RWPE1 (cell line): ENCODE measurements around the gene GAL3ST1.
"Not testable (repeated sequence)": the region's sequence is repeated elsewhere in the genome, so short reads cannot be mapped to it uniquely, and the experiment has no call there.

Source experiments
- CTCF ChIA-PET: fragments of 350-600 bp; sonication (Branson Sonifier 250); formaldehyde crosslinking; extraction: SDS; loops from one replicate; lab custom pipeline; 2021; lab: Yijun Ruan, JAX
- POLR2A ChIA-PET: fragments of 400-600 bp; formaldehyde crosslinking; extraction: SDS; loops from one replicate; lab custom pipeline; 2020; ENCODE audit warnings: antibody characterized with exemption; ENCODE audit not compliant: low non-redundant PET; lab: Yijun Ruan, JAX
- DNase-seq: peaks from one replicate; pipeline ENCODE4 v3.0.0; 2012; ENCODE audit warnings: low spot score
- H3K27ac ChIP-seq: fragments of 450-650 bp; 2 replicates; pipeline ENCODE4 v1.5.1; 2017
- TF ChIP-seq, protein P1 (sequence below): fragments of 450-650 bp; conservative IDR thresholded peaks from 2 replicates; pipeline ENCODE4 v1.5.1; 2017; ENCODE audit warnings: low read depth, mild to moderate bottlenecking

The GAL3ST1 gene, protein sequence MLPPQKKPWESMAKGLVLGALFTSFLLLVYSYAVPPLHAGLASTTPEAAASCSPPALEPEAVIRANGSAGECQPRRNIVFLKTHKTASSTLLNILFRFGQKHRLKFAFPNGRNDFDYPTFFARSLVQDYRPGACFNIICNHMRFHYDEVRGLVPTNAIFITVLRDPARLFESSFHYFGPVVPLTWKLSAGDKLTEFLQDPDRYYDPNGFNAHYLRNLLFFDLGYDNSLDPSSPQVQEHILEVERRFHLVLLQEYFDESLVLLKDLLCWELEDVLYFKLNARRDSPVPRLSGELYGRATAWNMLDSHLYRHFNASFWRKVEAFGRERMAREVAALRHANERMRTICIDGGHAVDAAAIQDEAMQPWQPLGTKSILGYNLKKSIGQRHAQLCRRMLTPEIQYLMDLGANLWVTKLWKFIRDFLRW

DNA sequence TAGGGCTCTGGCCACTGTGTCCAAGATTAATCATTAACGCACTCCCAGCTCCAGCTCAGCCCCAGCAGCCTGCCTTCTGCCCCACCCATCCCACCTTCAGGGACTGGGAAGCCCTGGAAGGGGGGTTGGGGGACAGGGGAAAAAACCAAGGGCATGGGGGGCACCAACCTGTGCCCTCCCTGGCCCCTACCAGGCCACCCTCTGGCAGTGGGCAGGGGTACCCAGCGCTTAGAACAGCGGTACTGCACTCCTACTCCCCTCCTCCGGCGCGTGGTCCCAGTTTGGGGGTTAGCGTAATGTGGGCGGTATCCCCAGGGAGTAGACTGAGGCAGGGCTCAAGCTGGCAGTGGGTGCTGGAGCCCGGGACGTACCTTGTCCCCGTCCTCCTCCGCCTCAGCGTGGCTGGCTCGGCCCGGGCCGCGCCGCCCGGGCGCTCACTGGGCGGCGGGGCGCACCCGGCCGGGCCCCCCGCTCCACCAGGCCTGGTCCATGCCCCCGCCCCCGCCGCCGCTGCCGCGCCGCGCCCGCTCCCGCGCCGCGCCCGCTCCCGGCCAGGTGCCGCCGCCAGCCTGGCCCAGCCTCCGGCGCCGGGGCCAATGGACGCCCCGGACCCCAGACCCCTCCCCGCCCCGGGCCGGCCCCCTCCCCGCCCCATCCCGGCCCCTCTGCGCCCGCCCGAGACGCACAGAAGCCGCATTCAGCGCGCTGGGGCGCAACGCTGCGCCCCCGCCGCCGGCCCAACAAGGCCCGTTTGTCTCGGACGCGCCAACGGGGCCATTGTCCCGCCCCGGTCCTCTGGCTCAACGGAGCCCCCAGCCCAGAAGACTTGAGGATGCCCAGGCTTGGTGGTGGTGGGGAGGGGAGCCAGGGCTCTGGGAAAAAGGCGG is at the start of gene GAL3ST1:
Gene GAL3ST1 (minus strand): TSS at position 571 of the 887 bp plus-strand sequence. CDS start 17,273 bp downstream, outside the sequence.
- H3K27ac ChIP-seq = peak within 1 kb of the TSS; percentile 8
- no peak for DNase-seq
- ChIA-PET POLR2A (no interaction called here), CTCF (no interaction called here)
- TF ChIP-seq, protein P1, sequence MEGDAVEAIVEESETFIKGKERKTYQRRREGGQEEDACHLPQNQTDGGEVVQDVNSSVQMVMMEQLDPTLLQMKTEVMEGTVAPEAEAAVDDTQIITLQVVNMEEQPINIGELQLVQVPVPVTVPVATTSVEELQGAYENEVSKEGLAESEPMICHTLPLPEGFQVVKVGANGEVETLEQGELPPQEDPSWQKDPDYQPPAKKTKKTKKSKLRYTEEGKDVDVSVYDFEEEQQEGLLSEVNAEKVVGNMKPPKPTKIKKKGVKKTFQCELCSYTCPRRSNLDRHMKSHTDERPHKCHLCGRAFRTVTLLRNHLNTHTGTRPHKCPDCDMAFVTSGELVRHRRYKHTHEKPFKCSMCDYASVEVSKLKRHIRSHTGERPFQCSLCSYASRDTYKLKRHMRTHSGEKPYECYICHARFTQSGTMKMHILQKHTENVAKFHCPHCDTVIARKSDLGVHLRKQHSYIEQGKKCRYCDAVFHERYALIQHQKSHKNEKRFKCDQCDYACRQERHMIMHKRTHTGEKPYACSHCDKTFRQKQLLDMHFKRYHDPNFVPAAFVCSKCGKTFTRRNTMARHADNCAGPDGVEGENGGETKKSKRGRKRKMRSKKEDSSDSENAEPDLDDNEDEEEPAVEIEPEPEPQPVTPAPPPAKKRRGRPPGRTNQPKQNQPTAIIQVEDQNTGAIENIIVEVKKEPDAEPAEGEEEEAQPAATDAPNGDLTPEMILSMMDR = no peak

GRCh38 chr22:30619909-30620308 is 45.4 kb upstream of the GAL3ST1 start:
- H3K27ac ChIP-seq, DNase-seq, CTCF ChIA-PET, POLR2A ChIA-PET: not testable (repeated sequence)

DNA sequence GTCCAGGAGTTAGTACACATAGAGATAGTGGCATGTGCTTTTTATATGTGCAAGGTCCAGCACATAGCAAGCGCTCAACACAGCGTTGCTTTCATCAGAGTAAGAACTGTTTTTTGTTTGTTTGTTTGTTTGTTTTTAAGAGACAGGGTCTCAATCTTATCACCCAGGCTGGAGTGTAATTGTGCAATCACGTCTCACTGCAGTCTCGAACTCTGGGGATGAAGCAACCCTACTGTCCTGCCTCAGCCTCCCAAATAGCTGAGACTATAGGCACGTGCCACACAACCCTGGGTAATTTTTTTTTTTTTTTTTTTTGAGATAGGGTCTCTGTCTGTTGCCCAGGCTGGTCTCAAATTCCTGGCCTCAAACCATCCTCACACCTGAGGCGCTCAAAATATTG is 43.4 kb upstream of the GAL3ST1 start:
- DNase-seq = no peak
- TF ChIP-seq, protein P1 = no peak
- ChIA-PET CTCF (interaction anchor here (0.6 kb wide), 1 partner anchor 302 kb away, joined by 3 read pairs; no protein-coding TSS in a partner anchor), POLR2A (no interaction called here)
- no peak overlapping the region for H3K27ac ChIP-seq

- TF ChIP-seq, protein P1 = no peak
- H3K27ac ChIP-seq = no peak overlapping the region
- no peak for DNase-seq
- ChIA-PET POLR2A (no interaction called here), CTCF (interaction anchor here (0.6 kb wide), 1 partner anchor 9 kb away, joined by 3 read pairs; no protein-coding TSS in a partner anchor)
These were observed 41.1 kb upstream of the GAL3ST1 start for GRCh38 chr22:30615543-30615954.

- ChIA-PET POLR2A (no interaction called here), CTCF (interaction anchor here (0.6 kb wide), 2 partner anchors 8 to 146 kb away, joined by 3 read pairs; no protein-coding TSS in a partner anchor)
- H3K27ac ChIP-seq = no peak overlapping the region
- TF ChIP-seq, protein P1 = no peak
- no peak for DNase-seq
These were observed 40.4 kb upstream of the GAL3ST1 start for GRCh38 chr22:30614879-30615278.

DNA sequence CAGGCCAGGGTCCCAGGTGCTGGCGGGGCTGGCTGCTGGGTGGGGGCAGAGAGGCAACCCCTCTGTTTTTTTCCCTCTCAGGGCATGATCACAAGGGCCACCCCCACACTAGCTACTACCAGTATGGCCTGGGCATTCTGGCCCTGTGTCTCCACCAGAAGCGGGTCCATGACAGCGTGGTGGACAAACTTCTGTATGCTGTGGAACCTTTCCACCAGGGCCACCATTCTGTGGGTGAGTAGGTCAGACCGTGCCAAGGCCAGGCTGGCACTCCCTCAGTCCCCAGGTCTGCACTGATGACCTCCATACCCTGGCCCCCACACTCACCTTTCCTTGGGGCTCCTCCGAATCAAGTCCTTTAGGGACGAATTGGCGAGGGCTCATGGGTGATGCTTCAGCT is 39.8 kb upstream of the GAL3ST1 start:
- TF ChIP-seq, protein P1 = no peak
- CTCF ChIA-PET = no interaction called here
- DNase-seq = no peak
- H3K27ac ChIP-seq = no peak overlapping the region
- POLR2A ChIA-PET = no interaction called here
